MM.1S (cell line): ENCODE data around the gene COL24A1.

Experiments
- DNase-seq: peaks from one replicate; pipeline ENCODE4 v3.0.0-alpha.2; 2015
- H2AFZ ChIP-seq: fragments of 300-600 bp; sonication (generic); 2 replicates; pipeline ENCODE4 v1.6.0; 2016; ENCODE audit warnings: antibody characterized with exemption, low read length
- H3F3A ChIP-seq: fragments of 300-600 bp; sonication (generic); 2 replicates; pipeline ENCODE4 v1.6.1; 2016; ENCODE audit warnings: mild to moderate bottlenecking, antibody characterized with exemption, low read length, moderate library complexity, mixed read lengths; ENCODE audit not compliant: insufficient read depth
- H3K27ac ChIP-seq: fragments of 300-600 bp; sonication (generic); 2 replicates; pipeline ENCODE4 v1.5.1; 2016; ENCODE audit warnings: mild to moderate bottlenecking, low read length
- H3K27me3 ChIP-seq: fragments of 300-600 bp; sonication (generic); replicated peaks from 2 replicates; pipeline ENCODE4 v1.6.0; 2016; ENCODE audit warnings: low read length; ENCODE audit not compliant: insufficient read depth
- H3K36me3 ChIP-seq: fragments of 300-600 bp; sonication (generic); replicated peaks from 2 replicates; pipeline ENCODE4 v1.6.1; 2016; ENCODE audit warnings: mild to moderate bottlenecking, low read length, mixed read lengths; ENCODE audit not compliant: insufficient read depth
- H3K4me1 ChIP-seq: fragments of 300-600 bp; sonication (generic); 2 replicates; pipeline ENCODE4 v1.6.1; 2016; ENCODE audit warnings: low read length, mixed read lengths
- H3K4me2 ChIP-seq: fragments of 300-600 bp; sonication (generic); 2 replicates; pipeline ENCODE4 v1.6.0; 2016; ENCODE audit warnings: low read depth, low read length
- H3K4me3 ChIP-seq: fragments of 300-600 bp; sonication (generic); 2 replicates; pipeline ENCODE4 v1.5.1; 2016; ENCODE audit warnings: low read length, mixed read lengths
- H3K79me2 ChIP-seq: fragments of 300-600 bp; sonication (generic); 2 replicates; pipeline ENCODE4 v1.6.1; 2016; ENCODE audit warnings: mixed run types, low read length, mixed read lengths
- H3K9ac ChIP-seq: fragments of 300-600 bp; sonication (generic); 2 replicates; pipeline ENCODE4 v1.6.1; 2016; ENCODE audit warnings: low read length, mixed read lengths
- H3K9me2 ChIP-seq: fragments of 300-600 bp; sonication (generic); replicated peaks from 2 replicates; pipeline ENCODE4 v1.6.1; 2016; ENCODE audit warnings: mild to moderate bottlenecking, low read length, mixed read lengths; ENCODE audit not compliant: insufficient read depth
- H3K9me3 ChIP-seq: fragments of 300-600 bp; sonication (generic); replicated peaks from 2 replicates; pipeline ENCODE4 v1.6.1; 2016; ENCODE audit warnings: mild to moderate bottlenecking, low read length, mixed read lengths; ENCODE audit not compliant: insufficient read depth
- H4K20me1 ChIP-seq: fragments of 300-600 bp; sonication (generic); 2 replicates; pipeline ENCODE4 v1.6.1; 2016; ENCODE audit warnings: mild to moderate bottlenecking, low read length, moderate library complexity, mixed read lengths; ENCODE audit not compliant: insufficient read depth
- CTCF ChIP-seq: fragments of 300-600 bp; sonication (generic); IDR thresholded peaks from 2 replicates; pipeline ENCODE4 v1.5.1; 2016; ENCODE audit warnings: antibody characterized with exemption, low read length, mixed read lengths
- EZH2 ChIP-seq: fragments of 300-600 bp; sonication (generic); optimal IDR thresholded peaks from 2 replicates; pipeline ENCODE3; 2017; ENCODE audit warnings: low read depth, mild to moderate bottlenecking, antibody characterized with exemption, low read length, mixed read lengths
- EZH2phosphoT487 ChIP-seq: fragments of 300-600 bp; sonication (generic); IDR thresholded peaks from 2 replicates; pipeline ENCODE4 v1.6.1; 2018; ENCODE audit warnings: antibody characterized with exemption, low read length

Gene COL24A1

DNA sequence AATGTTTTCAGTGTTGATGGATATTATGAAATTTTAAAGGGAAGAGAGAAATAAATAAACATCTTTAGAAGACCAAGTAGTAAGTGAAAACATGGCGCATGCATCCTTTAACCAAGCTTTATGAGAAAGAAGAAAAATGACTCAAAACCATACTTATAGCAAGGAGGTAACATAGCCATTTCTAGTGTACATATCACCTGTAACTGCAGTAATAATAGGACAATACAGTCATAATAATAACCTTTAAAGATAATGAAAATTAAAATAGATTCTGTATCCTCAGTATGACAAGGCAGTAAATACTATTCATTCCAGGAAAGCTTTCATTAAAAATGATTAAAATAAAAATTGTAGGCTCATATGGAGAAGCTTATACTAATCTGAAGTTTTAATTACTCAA, 141.2 kb downstream of the COL24A1 start:
- Histone ChIP-seq H3K4me2 (no peak overlapping the region), H3K27ac (no peak overlapping the region), H4K20me1 (no peaks in the 10 kb centered on the region), H3K27me3 (no peaks in the 10 kb centered on the region), H3K4me1 (no peaks in the 10 kb centered on the region; the same call in 1 of the 2 replicates), H3K9me3 (no peaks in the 10 kb centered on the region), H3K36me3 (no peaks in the 10 kb centered on the region), H3K9ac (no peak overlapping the region), H3K9me2 (no peaks in the 10 kb centered on the region), H3K4me3 (no peak overlapping the region), H3F3A (no peaks in the 10 kb centered on the region), H3K79me2 (no peaks in the 10 kb centered on the region), H2AFZ (no peak overlapping the region)
- TF ChIP-seq EZH2phosphoT487 (no peak), CTCF (no peak), EZH2 (no peak)
- no peak for DNase-seq

DNA sequence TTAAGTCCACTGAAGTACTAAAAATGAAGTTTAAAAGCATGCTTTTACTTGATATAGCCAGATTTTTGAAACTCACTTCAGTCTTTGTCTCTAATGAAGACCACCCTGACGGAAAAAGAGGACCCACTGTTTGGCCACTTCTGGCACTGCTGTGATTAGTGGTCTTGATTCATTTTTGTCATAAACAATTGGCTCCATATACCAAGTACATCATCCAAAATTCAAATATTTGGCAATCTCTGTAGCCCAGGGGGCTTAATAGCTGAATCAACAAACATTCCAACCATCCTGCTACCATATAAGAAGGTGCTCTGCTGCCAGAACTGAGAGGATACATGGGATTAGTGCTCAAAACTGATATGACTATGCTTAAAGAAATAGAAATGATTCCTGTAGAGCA, 156.0 kb downstream of the COL24A1 start:
- no peaks in the 10 kb centered on the region for H3K79me2 ChIP-seq
- H3K36me3 ChIP-seq, result no peaks in the 10 kb centered on the region
- no peaks in the 10 kb centered on the region for H3K4me1 ChIP-seq
- H3K4me2 ChIP-seq, result no peak overlapping the region
- H3K9ac ChIP-seq, result no peak overlapping the region
- no peaks in the 10 kb centered on the region for H3K9me3 ChIP-seq
- no peaks in the 10 kb centered on the region for H4K20me1 ChIP-seq
- H3K27me3 ChIP-seq, result no peaks in the 10 kb centered on the region
- no peak for DNase-seq
- H3K4me3 ChIP-seq, result no peak overlapping the region
- H2AFZ ChIP-seq, result no peak overlapping the region
- TF ChIP-seq EZH2 (no peak), CTCF (no peak), EZH2phosphoT487 (no peak)
- H3F3A ChIP-seq, result no peaks in the 10 kb centered on the region
- no peak overlapping the region for H3K27ac ChIP-seq
- no peaks in the 10 kb centered on the region for H3K9me2 ChIP-seq

- no peaks in the 10 kb centered on the region for H3K79me2 ChIP-seq
- no peak overlapping the region for H2AFZ ChIP-seq
- H3F3A ChIP-seq, result no peaks in the 10 kb centered on the region
- no peak overlapping the region for H3K27ac ChIP-seq
- no peaks in the 10 kb centered on the region for H3K27me3 ChIP-seq
- H3K36me3 ChIP-seq, result no peaks in the 10 kb centered on the region
- no peak overlapping the region for H3K9ac ChIP-seq
- H3K9me2 ChIP-seq, result no peaks in the 10 kb centered on the region
- TF ChIP-seq CTCF, result no peak
- no peak for TF ChIP-seq EZH2
- no peak for TF ChIP-seq EZH2phosphoT487
- peaks cover 20% of the 10 kb centered on the region for H3K4me1 ChIP-seq
- no peaks in the 10 kb centered on the region for H4K20me1 ChIP-seq
- H3K4me2 ChIP-seq, result no peak overlapping the region
- no peak overlapping the region for H3K4me3 ChIP-seq
- H3K9me3 ChIP-seq, result no peaks in the 10 kb centered on the region
- no peak for DNase-seq
These were observed 158.3 kb downstream of the COL24A1 start for GRCh38 chr1:85998105-85998855.
